Activated T-helper 9 cell treated with anti-CD3 and anti-CD28 coated beads, Interleukin-2, amount 50 U/mL, for 16 hours (primary cell): ENCODE data around the gene LDLRAD4.

Source experiments
- DNase-seq: peaks from one replicate; pipeline ENCODE4 v3.0.0-alpha.2; 2020; ENCODE audit warnings: low read depth

The LDLRAD4 gene

GRCh38 chr18:13536578-13536977 lies 318.0 kb downstream of the LDLRAD4 start:
- no peak for DNase-seq

- no peak for DNase-seq
Measured at GRCh38 chr18:13537022-13537780, 318.6 kb downstream of the LDLRAD4 start.

- DNase-seq = no peak
Measured at GRCh38 chr18:13538630-13539029, 320.1 kb downstream of the LDLRAD4 start.

GRCh38 chr18:13539050-13539449 lies 320.5 kb downstream of the LDLRAD4 start:
- DNase-seq = no peak

- DNase-seq = no peak
Measured at GRCh38 chr18:13539843-13540476, 321.4 kb downstream of the LDLRAD4 start.

GRCh38 chr18:13540477-13541182 lies 322.1 kb downstream of the LDLRAD4 start:
- no peak for DNase-seq

GRCh38 chr18:13541621-13542519 lies 323.3 kb downstream of the LDLRAD4 start:
- DNase-seq = no peak

GRCh38 chr18:13542520-13542847 lies 323.9 kb downstream of the LDLRAD4 start:
- no peak for DNase-seq

- DNase-seq = no peak
Measured at GRCh38 chr18:13543144-13543543, 324.6 kb downstream of the LDLRAD4 start.

GRCh38 chr18:13543811-13544732 lies 325.5 kb downstream of the LDLRAD4 start:
- DNase-seq = no peak

- no peak for DNase-seq
Measured at GRCh38 chr18:13544953-13545352, 326.4 kb downstream of the LDLRAD4 start.

GRCh38 chr18:13545514-13545913 lies 327.0 kb downstream of the LDLRAD4 start:
- DNase-seq = no peak

- DNase-seq = no peak
Measured at GRCh38 chr18:13545955-13546354, 327.4 kb downstream of the LDLRAD4 start.

- DNase-seq = no peak
Measured at GRCh38 chr18:13546638-13547037, 328.1 kb downstream of the LDLRAD4 start.

GRCh38 chr18:13547347-13547746 lies 328.8 kb downstream of the LDLRAD4 start:
- no peak for DNase-seq

- DNase-seq = no peak
Measured at GRCh38 chr18:13548106-13548819, 329.7 kb downstream of the LDLRAD4 start.

- DNase-seq = no peak
Measured at GRCh38 chr18:13548966-13549879, 330.7 kb downstream of the LDLRAD4 start.

GRCh38 chr18:13549880-13550232 lies 331.3 kb downstream of the LDLRAD4 start:
- no peak for DNase-seq
